OCI-LY7 (cell line): ENCODE data around the gene MIB2.

Source experiments
- CTCF ChIP-seq: fragments of 200-600 bp; sonication (generic); conservative IDR thresholded peaks from 2 replicates; pipeline ENCODE4 v1.5.1; 2014; ENCODE audit warnings: mild to moderate bottlenecking, antibody characterized with exemption, low read length, moderate library complexity, mixed read lengths
- EZH2phosphoT487 ChIP-seq: fragments of 200-600 bp; sonication (generic); IDR thresholded peaks from 2 replicates; pipeline ENCODE4 v1.6.1; 2018; ENCODE audit warnings: low read depth, borderline replicate concordance, mild to moderate bottlenecking, mixed run types, antibody characterized with exemption, low read length, moderate library complexity, mixed read lengths

- TF ChIP-seq CTCF (no peak), EZH2phosphoT487 (no peak)
Measured at GRCh38 chr1:1631782-1632420, 16.6 kb downstream of the MIB2 start, which contains the start of gene MMP23B.
